Measurements from ENCODE around the gene ADAM30.
A peak's percentile ranks its signal among the peaks of the same experiment; 100 is the strongest.
"Not testable (repeated sequence)": the region's sequence is repeated elsewhere in the genome, so short reads cannot be mapped to it uniquely, and the experiment has no call there.

ADAM30 gene

GRCh38 chr1:119873135-119874015 lies 22.9 kb downstream of the ADAM30 start:
- DNase-seq = no peak

DNA sequence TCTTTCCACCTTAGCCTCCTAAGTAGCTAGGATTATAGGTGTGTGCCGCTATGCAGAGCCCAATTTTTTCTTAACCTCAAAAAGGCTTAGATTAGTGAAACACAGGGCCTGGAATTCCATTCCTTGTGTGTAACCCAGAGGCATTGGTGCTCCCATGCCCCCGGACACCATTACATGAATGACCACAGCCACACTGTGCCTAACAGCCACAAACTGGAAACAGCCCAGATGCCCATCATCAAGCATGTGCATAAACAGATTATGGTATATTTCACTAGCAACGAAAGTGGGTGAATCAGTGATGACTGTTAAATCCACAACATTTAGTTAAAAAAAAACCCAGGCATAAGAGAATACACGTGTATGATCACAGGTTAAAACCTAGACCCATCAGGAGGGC lies 24.4 kb downstream of the ADAM30 start:
- DNase-seq = no peak

DNA sequence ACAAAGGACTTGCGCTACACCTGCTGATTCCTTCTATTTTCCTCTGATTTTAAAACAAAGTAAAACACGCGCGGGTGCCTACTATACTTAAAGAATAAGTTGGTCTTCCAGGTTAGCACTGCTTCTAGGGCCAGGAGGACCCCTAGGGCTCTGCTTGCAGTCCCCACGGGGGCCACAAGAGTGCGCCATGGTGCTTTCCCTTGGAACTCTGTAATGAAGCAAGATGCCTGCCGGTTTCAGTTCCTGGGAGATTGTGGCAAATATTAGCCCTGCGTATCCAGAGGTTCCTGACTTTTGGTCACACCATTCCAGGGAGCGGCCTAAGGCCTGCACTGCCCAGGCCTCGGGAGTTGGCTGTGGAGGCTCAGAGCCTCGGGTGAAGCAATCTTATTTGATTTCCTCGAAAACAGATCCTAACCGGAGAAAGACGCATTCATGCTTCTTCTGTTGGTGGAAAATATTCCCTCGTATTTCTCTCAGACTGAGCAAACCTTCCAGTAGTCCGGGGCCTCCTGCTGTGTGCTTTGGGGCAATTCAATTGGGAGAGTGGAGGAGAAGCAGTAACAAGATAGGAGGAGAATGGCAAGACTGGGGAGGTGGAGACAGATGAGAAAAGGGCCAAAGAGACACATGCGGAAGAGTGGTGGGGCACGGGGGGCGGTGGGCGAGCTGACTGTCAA lies 25.3 kb downstream of the ADAM30 start:
- DNase-seq = peak; percentile 30

DNA sequence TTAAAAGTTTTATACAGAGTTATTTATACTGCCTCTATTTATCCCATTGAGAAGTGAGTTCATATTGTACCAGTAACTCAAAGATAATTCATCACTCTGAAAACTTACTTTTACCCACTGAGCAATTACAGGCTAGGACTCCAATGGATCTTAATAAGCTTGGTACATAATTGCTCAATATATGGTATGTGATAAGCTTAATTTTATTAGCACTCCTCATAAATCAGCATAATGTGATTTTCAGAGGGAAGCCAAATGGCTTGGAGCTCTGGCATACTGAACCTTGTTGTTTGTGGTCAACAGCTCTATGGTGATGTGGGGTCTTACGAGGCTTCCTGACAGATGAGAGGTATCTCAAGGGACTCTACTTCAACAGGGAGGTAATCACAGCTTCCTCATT lies 26.3 kb downstream of the ADAM30 start:
- no peak for DNase-seq

DNA sequence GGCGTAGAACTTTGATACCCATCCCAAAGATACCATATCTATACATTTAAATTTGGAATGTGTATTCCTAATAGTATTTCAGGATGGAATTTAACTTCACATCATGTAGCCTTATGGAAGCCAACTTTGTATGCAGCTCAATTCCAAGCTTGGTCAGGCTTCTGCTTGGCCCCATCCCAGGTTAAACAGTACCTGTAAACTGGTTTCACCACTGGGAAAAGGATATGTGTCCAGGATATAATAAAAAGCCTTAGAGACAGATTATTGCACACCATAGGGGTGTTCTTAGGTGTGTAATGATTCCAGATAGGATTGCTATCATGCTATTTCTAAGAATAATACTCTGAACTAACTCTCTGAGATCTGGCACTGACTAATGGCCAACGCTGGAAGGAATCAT lies 28.1 kb downstream of the ADAM30 start:
- no peak for DNase-seq

DNA sequence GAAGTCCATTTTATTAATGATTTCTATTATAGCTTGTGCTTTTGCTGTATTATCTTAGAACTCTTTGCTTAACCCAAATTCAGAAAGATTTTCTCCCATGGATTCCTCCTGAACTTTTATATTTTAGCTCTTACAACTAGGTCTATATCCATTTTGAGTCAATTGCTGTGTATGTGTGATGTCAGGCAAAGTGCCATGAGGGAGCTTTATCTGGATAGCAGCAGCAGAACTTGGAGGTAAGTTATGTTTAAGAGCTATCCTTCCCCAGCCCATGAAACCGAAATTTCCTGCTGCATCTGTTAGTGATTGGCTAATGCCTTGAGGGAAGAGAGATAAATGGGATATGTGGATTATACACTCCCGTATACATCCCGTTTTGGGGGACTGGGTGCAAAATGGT lies 29.9 kb downstream of the ADAM30 start:
- no peak for DNase-seq

GRCh38 chr1:119865627-119866026 lies 30.7 kb downstream of the ADAM30 start:
- no peak for DNase-seq

GRCh38 chr1:119862276-119862675 lies 34.0 kb downstream of the ADAM30 start:
- no peak for DNase-seq

GRCh38 chr1:119861547-119861946 lies 34.8 kb downstream of the ADAM30 start:
- no peak for DNase-seq

GRCh38 chr1:119859647-119860046 lies 36.7 kb downstream of the ADAM30 start:
- peak; percentile 20 for DNase-seq

DNA sequence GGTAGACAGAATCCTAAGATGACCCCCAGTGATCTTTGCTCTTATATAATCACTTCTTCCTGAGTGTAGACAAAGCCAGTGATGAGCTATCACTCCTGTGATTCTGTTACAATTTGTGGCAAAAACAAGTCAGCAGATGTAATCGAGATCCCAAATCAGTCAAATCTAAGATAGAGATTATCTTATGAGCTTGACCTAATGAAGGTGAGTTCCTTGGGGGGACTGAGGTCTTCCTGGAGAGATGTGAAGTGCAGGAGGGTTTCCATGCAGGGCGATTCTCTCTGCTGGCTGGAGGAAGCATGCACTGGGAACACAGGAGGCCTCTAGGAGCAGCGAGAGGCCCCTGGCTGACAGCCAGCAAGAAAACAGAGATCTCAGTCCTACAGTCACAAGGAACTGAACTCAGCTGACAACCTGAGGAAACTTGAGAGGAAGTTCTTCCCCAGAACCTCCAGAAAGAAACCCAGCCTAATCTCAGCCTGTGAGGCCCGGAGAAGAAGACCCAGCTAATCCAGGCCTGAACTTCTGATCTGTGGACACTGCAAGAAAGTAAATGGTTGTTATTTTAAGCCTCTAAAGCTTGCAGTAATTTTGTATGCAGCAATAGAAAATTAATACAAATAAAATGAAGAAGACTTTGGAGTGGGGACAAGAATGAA lies 37.6 kb downstream of the ADAM30 start:
- not testable (repeated sequence) for DNase-seq

GRCh38 chr1:119858126-119858525 lies 38.2 kb downstream of the ADAM30 start:
- DNase-seq = no peak

- DNase-seq = no peak
Observed at GRCh38 chr1:119853155-119853554, 43.2 kb downstream of the ADAM30 start.

DNA sequence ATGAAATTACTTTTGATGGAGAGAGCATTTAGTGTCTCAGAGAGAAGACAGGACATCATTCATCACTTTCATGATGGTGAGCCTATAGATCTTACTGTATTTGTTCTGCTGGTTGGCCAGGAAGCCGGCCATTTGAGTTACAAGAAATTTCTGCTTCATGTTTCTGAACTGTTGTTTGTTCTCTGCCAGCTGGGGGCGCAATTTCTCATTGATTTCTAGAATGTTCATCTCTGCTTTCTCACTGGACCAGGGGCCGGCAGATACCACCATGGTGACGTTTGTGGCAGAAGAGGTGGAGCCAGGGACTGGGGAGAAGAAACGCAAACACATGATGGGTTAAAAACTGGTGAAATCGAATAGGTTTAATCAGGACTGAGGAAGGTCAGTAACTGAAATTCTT lies 52.1 kb downstream of the ADAM30 start:
- DNase-seq = not testable (repeated sequence)
